Stomach (tissue), 9 donors: ENCODE results near the gene RAPGEF1. TPM values are rescaled to one million over a fixed set of nuclear protein-coding genes. Genes with fewer than 3 reads are reported as not detected.
"Not testable (repeated sequence)": the region's sequence is repeated elsewhere in the genome, so short reads cannot be mapped to it uniquely, and the experiment has no call there.

ENCODE experiments used
- DNase-seq, 2 donors: peaks; one replicate each; pipeline versions ENCODE4 v3.0.0 to v3.0.0-alpha.2; 2013 to 2019
- H3K27ac ChIP-seq, 5 donors: fragments of 200-600 bp in 4 of 5; sonication (generic) in 4 of 5; one replicate each; pipeline ENCODE4 v1.5.1; 2013 to 2019; ENCODE audit warnings: mild to moderate bottlenecking in 1 of 5, moderate library complexity in 1 of 5
- H3K27me3 ChIP-seq, 3 donors: fragments of 200-600 bp; sonication (generic); one replicate each; pipeline ENCODE4 v1.5.1; 2017 to 2019; ENCODE audit warnings: mixed run types in 1 of 3
- H3K36me3 ChIP-seq, 4 donors: fragments of 200-600 bp; sonication (generic); 1 replicate in 3 of 4; 2 replicates in 1 of 4; pipeline ENCODE4 v1.5.1; 2016 to 2019
- H3K4me1 ChIP-seq, 4 donors: fragments of 200-600 bp; sonication (generic); one replicate each; pipeline ENCODE4 v1.5.1; 2016 to 2019
- H3K4me3 ChIP-seq, 4 donors: fragments of 200-600 bp; sonication (generic) in 3 of 4; one replicate each; pipeline ENCODE4 v1.5.1; 2016 to 2019; ENCODE audit warnings: mild to moderate bottlenecking in 1 of 4
- H3K9me3 ChIP-seq, 4 donors: fragments of 200-600 bp; sonication (generic); one replicate each; pipeline ENCODE4 v1.5.1; 2016 to 2019
- CTCF ChIP-seq, 7 experiments: fragments of 450-650 bp in 4 of 7; fragments of 200-600 bp in 3 of 7; sonication (generic) in 3 of 7; IDR thresholded peaks; one replicate each; pipeline ENCODE4 v1.5.1; 2016 to 2019; ENCODE audit warnings: antibody characterized with exemption in 7 of 7, control low read depth in 2 of 7, mild to moderate bottlenecking in 1 of 7
- EP300 ChIP-seq: sonication (generic); formaldehyde crosslinking; IDR thresholded peaks from one replicate; pipeline ENCODE4 v1.6.1; 2017; ENCODE audit warnings: antibody characterized with exemption
- POLR2A ChIP-seq, 4 donors: fragments of 450-650 bp; IDR thresholded peaks; one replicate each; pipeline ENCODE4 v1.6.1; 2016; ENCODE audit warnings: antibody characterized with exemption in 4 of 4, control low read depth in 2 of 4, mild to moderate bottlenecking in 1 of 4, moderate library complexity in 1 of 4
- POLR2AphosphoS5 ChIP-seq, 3 donors: sonication (generic); formaldehyde crosslinking; IDR thresholded peaks; one replicate each; pipeline ENCODE4 v1.6.1; 2016; ENCODE audit warnings: antibody characterized with exemption in 3 of 3
- WGBS, 5 donors: extraction: QIAGEN DNeasy Blood & Tissue Kit in 3 of 5; methylation state at CpG; one replicate each; pipeline versions ENCODE4 v1.1.5 to v1.1.7; 2013 to 2018; 5-methylcytosine and 5-hydroxymethylcytosine counted together
- intact Hi-C: fragments of 100-400 bp; cut with DNase I; formaldehyde crosslinking; loops from one replicate; pipeline ENCODE4 v1.15.1; 2023; ENCODE audit warnings: low total_unique reads
- polyA plus RNA-seq, 3 donors: library from polyadenylated mRNA; stranded (reverse); fragments of 200-250 nt; gene quantifications; one replicate each; pipeline ENCODE4 v1.2.3, GENCODE V29; 2013
- total RNA-seq, 5 donors: library from RNA; depleted of rRNA; stranded (reverse); fragments of >200 nt; gene quantifications; one replicate each; pipeline versions ENCODE4 v1.1.0 to v1.2.3, GENCODE V29; 2014 to 2016
- donor health status: healthy with polysubstance abuse.
- donor health status: Bipolar disorder and iron deficiency.
- donor health status: healthy.

Gene RAPGEF1
- total and polyA plus RNA-seq, 8 donors = 8.4 to 84.6 (median 45.1) TPM

- TF ChIP-seq CTCF (IDR thresholded peaks at IDR 0.05) (no peak), POLR2AphosphoS5 (IDR thresholded peaks at IDR 0.05) (no peak), POLR2A (IDR thresholded peaks at IDR 0.05) (no peak), EP300 (no peak)
- WGBS, 5 donors = 89 to 93% (median 90%) methylated on average over 15 of the region's 15 CpGs
- Histone ChIP-seq H3K9me3 (no peaks in the 10 kb centered on the region), H3K4me1 (no peaks in the 10 kb centered on the region), H3K4me3 (no peak overlapping the region), H3K27me3 (peaks cover 0 to 58% (median 30%) of the 10 kb centered on the region in 3 donors), H3K27ac (no peak overlapping the region), H3K36me3 (peaks cover 0 to 12% (median 5%) of the 10 kb centered on the region in 4 donors)
- intact Hi-C loops = no loop called here
- DNase-seq = no peak
These were observed 183.8 kb downstream of the RAPGEF1 start for GRCh38 chr9:131555841-131556673.

GRCh38 chr9:131554843-131555351 lies 185.0 kb downstream of the RAPGEF1 start:
- intact Hi-C loops = no loop called here
- H3K9me3 ChIP-seq = no peaks in the 10 kb centered on the region
- peaks cover 0 to 58% (median 30%) of the 10 kb centered on the region in 3 donors for H3K27me3 ChIP-seq
- no peak for TF ChIP-seq EP300
- TF ChIP-seq POLR2AphosphoS5 (IDR thresholded peaks at IDR 0.05) = no peak
- no peak for TF ChIP-seq CTCF (IDR thresholded peaks at IDR 0.05)
- TF ChIP-seq POLR2A (IDR thresholded peaks at IDR 0.05) = no peak
- no peak for DNase-seq
- H3K36me3 ChIP-seq = peaks cover 0 to 12% (median 5%) of the 10 kb centered on the region in 4 donors
- 60 to 75% (median 71%) methylated on average over 20 to 54 of the region's 54 CpGs for WGBS, 5 donors
- H3K4me1 ChIP-seq = no peaks in the 10 kb centered on the region
- H3K4me3 ChIP-seq = no peak overlapping the region
- no peak overlapping the region for H3K27ac ChIP-seq

GRCh38 chr9:131554087-131554842 lies 185.6 kb downstream of the RAPGEF1 start:
- H3K4me1 ChIP-seq = no peaks in the 10 kb centered on the region
- H3K9me3 ChIP-seq = no peaks in the 10 kb centered on the region
- WGBS, 5 donors = 40 to 74% (median 62%) methylated on average over 18 to 60 of the region's 60 CpGs
- DNase-seq = no peak
- no peak overlapping the region for H3K4me3 ChIP-seq
- TF ChIP-seq EP300 (no peak), POLR2AphosphoS5 (IDR thresholded peaks at IDR 0.05) (no peak), POLR2A (IDR thresholded peaks at IDR 0.05) (no peak), CTCF (IDR thresholded peaks at IDR 0.05) (no peak)
- H3K36me3 ChIP-seq = peaks cover 0 to 12% (median 5%) of the 10 kb centered on the region in 4 donors
- H3K27ac ChIP-seq = no peak overlapping the region
- peaks cover 0 to 65% (median 30%) of the 10 kb centered on the region in 3 donors for H3K27me3 ChIP-seq
- intact Hi-C loops = no loop called here

- H3K27ac ChIP-seq = no peak overlapping the region
- TF ChIP-seq CTCF (IDR thresholded peaks at IDR 0.05) (no peak), POLR2A (IDR thresholded peaks at IDR 0.05) (no peak), POLR2AphosphoS5 (IDR thresholded peaks at IDR 0.05) (no peak)
- H3K36me3 ChIP-seq = peaks cover 0 to 10% (median 0%) of the 10 kb centered on the region in 4 donors
- no peak overlapping the region for H3K4me3 ChIP-seq
- peaks cover 0 to 4% (median 2%) of the 10 kb centered on the region in 4 donors for H3K4me1 ChIP-seq
- H3K9me3 ChIP-seq = no peaks in the 10 kb centered on the region
- DNase-seq = no peak
- WGBS, 5 donors = 75 to 96% (median 84%) methylated on average over 6 of the region's 6 CpGs
- H3K27me3 ChIP-seq = peaks cover 0 to 81% (median 30%) of the 10 kb centered on the region in 3 donors
- intact Hi-C loops = no loop called here
These were observed 187.8 kb downstream of the RAPGEF1 start for GRCh38 chr9:131552030-131552429.

- H3K36me3 ChIP-seq, H3K27ac ChIP-seq, H3K4me3 ChIP-seq, intact Hi-C loops, H3K9me3 ChIP-seq, DNase-seq: not testable (repeated sequence)
- WGBS, 5 donors = 71 to 82% (median 75%) methylated on average over 8 of the region's 8 CpGs
- H3K27me3 ChIP-seq = peaks cover 0 to 81% (median 34%) of the 10 kb centered on the region in 3 donors
- peaks cover 12 to 19% (median 18%) of the 10 kb centered on the region in 4 donors for H3K4me1 ChIP-seq
These were observed 189.4 kb downstream of the RAPGEF1 start for GRCh38 chr9:131550465-131550864.

GRCh38 chr9:131549186-131549585 lies 190.7 kb downstream of the RAPGEF1 start:
- Histone ChIP-seq H3K27me3 (peaks cover 0 to 80% (median 28%) of the 10 kb centered on the region in 3 donors), H3K4me1 (peaks cover 17 to 26% (median 22%) of the 10 kb centered on the region in 4 donors)
- H3K27ac ChIP-seq, intact Hi-C loops, H3K36me3 ChIP-seq, DNase-seq, H3K9me3 ChIP-seq, H3K4me3 ChIP-seq: not testable (repeated sequence)
- 92 to 94% (median 93%) methylated on average over 10 of the region's 10 CpGs for WGBS, 5 donors
